Activated CD4-positive, alpha-beta T cell treated with anti-CD3 and anti-CD28 coated beads, Interleukin-2, amount 10 ng/mL, durations not matched to agents 24 days and 14 days (primary cell): Measurements from ENCODE around the gene CST3. TPM values are rescaled to one million over a fixed set of nuclear protein-coding genes. Genes with fewer than 3 reads are reported as not detected.

ENCODE experiments used
- DNase-seq: peaks from one replicate; pipeline ENCODE4 v3.0.0; 2022
- H3K27ac Mint-ChIP-seq: one replicate; pipeline ENCODE4 v1.8.0; 2022; ENCODE audit warnings: mild to moderate bottlenecking, mixed read lengths
- H3K27me3 Mint-ChIP-seq: one replicate; pipeline ENCODE4 v1.8.0; 2022; ENCODE audit warnings: mixed read lengths
- H3K36me3 Mint-ChIP-seq: one replicate; pipeline ENCODE4 v1.8.0; 2022; ENCODE audit warnings: low read depth, mild to moderate bottlenecking, mixed read lengths
- H3K4me1 Mint-ChIP-seq: one replicate; pipeline ENCODE4 v1.8.0; 2021; ENCODE audit warnings: mixed read lengths
- H3K4me3 Mint-ChIP-seq: one replicate; pipeline ENCODE4 v1.8.0; 2022; ENCODE audit warnings: mild to moderate bottlenecking, moderate library complexity, mixed read lengths
- H3K9me3 Mint-ChIP-seq: one replicate; pipeline ENCODE4 v1.8.0; 2021; ENCODE audit warnings: mixed read lengths
- intact Hi-C: fragments of 100-400 bp; cut with micrococcal nuclease; formaldehyde crosslinking; loops from one replicate; pipeline ENCODE4 v1.15.1; 2023
- total RNA-seq: library from RNA; stranded (reverse); gene quantifications from 2 replicates; pipeline ENCODE4 v1.2.3, GENCODE V29; 2022

Gene CST3
- total RNA-seq, 1 donor from 2014 or later = 0.72 TPM

DNA sequence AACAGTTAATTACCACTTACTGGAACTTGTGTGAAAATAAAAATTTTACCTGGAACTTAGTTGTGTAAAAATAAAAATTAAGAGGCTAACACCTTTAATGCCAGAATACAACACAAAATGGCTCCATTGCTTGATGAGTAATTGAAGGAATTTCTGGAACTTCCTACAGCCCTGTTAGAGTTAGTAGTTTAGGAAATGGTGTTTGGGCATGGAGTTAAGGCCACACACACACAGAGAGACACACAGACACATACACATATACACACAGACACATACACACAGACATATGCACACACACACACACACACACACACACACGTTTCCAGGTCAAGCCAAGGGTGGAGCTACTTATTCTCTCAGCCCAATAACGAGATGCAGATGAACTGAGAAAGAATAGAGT, 20.6 kb upstream of the CST3 start:
- no peaks in the 10 kb centered on the region for H3K4me1 Mint-ChIP-seq
- H3K4me3 Mint-ChIP-seq = no peak overlapping the region
- no peaks in the 10 kb centered on the region for H3K36me3 Mint-ChIP-seq

DNA sequence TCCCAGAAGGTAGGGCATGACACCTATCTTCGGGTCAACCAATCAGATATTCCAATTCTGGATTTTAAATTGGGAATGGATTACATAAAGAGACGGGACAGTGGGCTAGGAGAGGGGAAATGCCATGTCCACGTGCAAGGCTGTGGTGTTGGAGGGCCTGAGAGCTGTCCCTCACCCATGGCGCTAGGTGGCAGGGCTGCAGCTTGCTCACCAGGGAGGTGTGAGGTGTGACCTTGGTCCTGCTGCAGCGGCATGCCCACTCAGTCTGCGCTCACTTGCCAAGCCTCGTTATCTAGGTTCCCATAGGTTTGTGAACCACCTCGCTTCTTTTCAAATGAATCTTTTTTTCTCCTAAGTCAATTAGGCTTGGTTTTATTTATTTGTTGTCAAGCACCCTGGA, 19.4 kb upstream of the CST3 start:
- no peak overlapping the region for H3K27ac Mint-ChIP-seq
- no peak overlapping the region for H3K4me3 Mint-ChIP-seq
- no peak for DNase-seq
- H3K4me1 Mint-ChIP-seq = no peaks in the 10 kb centered on the region
- no peaks in the 10 kb centered on the region for H3K36me3 Mint-ChIP-seq
- H3K9me3 Mint-ChIP-seq = no peaks in the 10 kb centered on the region
- intact Hi-C loops = no loop called here
- H3K27me3 Mint-ChIP-seq = peaks cover 18% of the 10 kb centered on the region

More for the DNA sequence above, 20.6 kb upstream of the CST3 start:
- no peak overlapping the region for H3K27ac Mint-ChIP-seq
- H3K27me3 Mint-ChIP-seq = peaks cover 17% of the 10 kb centered on the region
- no peaks in the 10 kb centered on the region for H3K9me3 Mint-ChIP-seq
- DNase-seq = no peak
- intact Hi-C loops = no loop called here

DNA sequence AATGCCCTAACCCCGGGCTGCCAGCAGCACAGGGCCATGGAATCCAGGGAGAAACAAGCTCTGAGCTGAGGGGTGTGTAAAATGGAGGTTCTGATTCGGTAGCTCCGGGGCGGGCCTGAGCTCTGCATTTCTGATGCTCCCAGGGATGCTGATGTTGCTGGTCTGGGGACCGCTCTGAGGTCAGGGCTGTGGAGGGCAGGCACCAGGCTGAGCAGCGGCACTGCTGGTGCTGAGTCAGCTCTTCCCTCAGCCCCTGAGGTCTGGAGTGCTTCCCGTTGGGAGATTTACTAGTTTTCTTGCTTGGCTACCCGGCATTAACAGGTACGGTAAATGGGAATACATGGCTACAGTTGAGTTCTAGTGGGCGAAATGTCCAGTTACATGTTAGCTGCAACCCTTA, 18.6 kb upstream of the CST3 start:
- Mint-ChIP-seq H3K36me3 (no peaks in the 10 kb centered on the region), H3K4me1 (no peaks in the 10 kb centered on the region), H3K27me3 (peaks cover 18% of the 10 kb centered on the region), H3K27ac (no peak overlapping the region), H3K4me3 (no peak overlapping the region), H3K9me3 (no peaks in the 10 kb centered on the region)
- intact Hi-C loops = no loop called here
- DNase-seq = no peak

DNA sequence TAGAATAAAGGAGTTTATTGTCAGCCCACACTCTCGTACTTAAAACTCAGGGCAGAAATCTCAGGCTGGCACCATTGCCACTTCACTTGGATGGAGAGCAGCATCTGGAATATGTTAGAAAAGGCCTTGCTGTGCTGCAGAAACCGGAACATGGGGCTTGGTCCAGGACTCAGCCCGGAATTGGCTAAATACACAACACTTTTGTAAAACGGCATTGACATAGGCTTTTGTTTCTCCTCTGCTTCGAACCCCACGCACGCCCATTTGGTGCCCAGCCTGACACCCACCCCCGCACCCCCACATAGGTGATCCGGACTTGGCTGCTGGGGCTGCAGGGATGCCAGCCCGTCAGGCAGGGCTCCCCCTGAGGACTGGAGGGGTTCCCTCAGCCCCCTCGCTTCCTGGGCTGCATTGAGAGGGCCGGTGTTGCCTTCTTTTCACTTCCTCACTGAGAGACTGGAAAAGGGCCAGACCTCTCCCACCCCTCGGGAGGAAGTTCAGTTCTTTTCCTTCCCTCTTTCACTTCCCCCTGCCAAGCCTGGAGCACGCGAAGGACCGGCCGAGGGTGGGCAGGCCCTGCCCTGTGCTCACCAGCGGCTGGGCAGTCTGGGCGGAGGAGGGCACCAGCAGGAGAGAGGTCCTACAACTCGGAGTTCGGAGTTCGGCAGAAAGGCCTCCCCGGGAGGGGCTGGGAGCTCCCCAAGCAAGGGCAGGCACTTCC, 17.9 kb upstream of the CST3 start:
- Mint-ChIP-seq H3K4me3 (no peak overlapping the region), H3K27me3 (peaks cover 18% of the 10 kb centered on the region), H3K27ac (no peak overlapping the region), H3K36me3 (no peaks in the 10 kb centered on the region), H3K9me3 (no peaks in the 10 kb centered on the region), H3K4me1 (no peaks in the 10 kb centered on the region)
- no peak for DNase-seq
- intact Hi-C loops = no loop called here

DNA sequence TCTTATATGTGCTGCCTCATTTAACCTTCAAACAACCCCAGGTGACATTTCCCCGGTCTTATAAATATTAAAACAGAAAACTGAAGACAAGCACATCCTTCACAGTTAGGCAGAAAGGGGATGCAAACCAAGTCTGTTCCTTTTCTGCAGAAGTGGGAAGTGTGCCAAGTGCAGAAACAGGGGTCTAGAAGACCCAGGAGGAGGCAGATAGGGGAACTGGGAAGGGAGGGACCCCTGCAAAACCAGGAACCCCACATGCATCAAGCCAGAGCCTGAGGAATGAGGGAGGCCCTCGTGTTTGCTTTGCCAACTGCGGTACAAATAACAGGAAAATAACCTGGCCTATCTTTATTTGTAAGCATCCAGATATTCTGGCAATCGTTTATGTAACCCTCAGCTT, 17.0 kb upstream of the CST3 start:
- no peak overlapping the region for H3K4me3 Mint-ChIP-seq
- no peaks in the 10 kb centered on the region for H3K9me3 Mint-ChIP-seq
- H3K36me3 Mint-ChIP-seq = no peaks in the 10 kb centered on the region
- no peaks in the 10 kb centered on the region for H3K4me1 Mint-ChIP-seq
- intact Hi-C loops = no loop called here
- H3K27me3 Mint-ChIP-seq = peaks cover 18% of the 10 kb centered on the region
- H3K27ac Mint-ChIP-seq = no peak overlapping the region
- DNase-seq = no peak

DNA sequence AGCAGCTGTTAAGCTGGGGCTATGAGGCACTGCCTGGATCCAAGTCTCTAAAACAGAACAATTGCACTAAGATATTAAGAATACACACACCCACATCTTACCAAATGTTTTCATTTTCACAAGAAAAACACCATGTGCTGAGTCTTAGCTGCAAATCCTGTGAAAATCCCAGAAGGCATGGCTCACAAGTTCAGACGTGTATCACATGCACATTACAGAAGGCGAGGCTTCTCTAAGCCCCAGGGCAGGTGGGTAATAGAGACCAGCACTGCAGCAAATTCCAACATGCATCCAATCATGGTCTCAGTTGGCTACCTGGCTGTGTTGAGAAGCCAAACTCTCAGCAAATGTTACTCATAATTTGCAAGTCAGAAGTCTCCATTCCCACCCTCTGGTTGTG, 16.2 kb upstream of the CST3 start:
- Mint-ChIP-seq H3K9me3 (no peaks in the 10 kb centered on the region), H3K4me3 (no peak overlapping the region), H3K27ac (no peak overlapping the region), H3K4me1 (no peaks in the 10 kb centered on the region), H3K36me3 (no peaks in the 10 kb centered on the region), H3K27me3 (peaks cover 18% of the 10 kb centered on the region)
- intact Hi-C loops = no loop called here
- DNase-seq = no peak

DNA sequence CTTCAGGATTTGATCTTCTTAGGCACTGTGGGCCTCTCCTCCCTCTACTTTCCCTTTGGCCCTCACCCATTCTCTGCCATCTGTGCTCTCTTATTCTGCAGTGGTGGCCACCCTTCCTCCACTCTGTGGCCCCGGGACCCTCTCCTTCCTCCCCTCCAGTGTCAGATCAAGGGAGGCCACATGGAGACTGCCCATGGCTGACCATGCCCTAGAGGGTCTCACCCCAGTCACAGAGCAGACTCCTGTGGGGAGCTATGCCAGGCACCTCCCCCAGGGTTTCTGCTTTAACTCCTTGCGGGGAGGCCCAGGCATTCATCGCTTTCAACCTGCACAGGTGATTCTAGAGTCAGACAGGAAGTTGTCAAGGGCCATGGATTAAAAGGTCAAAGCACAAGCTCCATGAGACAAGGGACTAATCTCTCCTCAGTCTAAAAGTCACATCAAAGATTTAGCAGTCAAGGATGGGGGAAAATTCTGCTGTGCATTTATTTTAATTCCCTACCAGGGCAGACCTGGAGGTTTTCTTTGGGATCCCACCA, 15.7 kb upstream of the CST3 start:
- H3K27me3 Mint-ChIP-seq = peaks cover 18% of the 10 kb centered on the region
- no peaks in the 10 kb centered on the region for H3K36me3 Mint-ChIP-seq
- H3K4me1 Mint-ChIP-seq = no peaks in the 10 kb centered on the region
- intact Hi-C loops = no loop called here
- no peak for DNase-seq
- no peaks in the 10 kb centered on the region for H3K9me3 Mint-ChIP-seq
- no peak overlapping the region for H3K4me3 Mint-ChIP-seq
- H3K27ac Mint-ChIP-seq = no peak overlapping the region

DNA sequence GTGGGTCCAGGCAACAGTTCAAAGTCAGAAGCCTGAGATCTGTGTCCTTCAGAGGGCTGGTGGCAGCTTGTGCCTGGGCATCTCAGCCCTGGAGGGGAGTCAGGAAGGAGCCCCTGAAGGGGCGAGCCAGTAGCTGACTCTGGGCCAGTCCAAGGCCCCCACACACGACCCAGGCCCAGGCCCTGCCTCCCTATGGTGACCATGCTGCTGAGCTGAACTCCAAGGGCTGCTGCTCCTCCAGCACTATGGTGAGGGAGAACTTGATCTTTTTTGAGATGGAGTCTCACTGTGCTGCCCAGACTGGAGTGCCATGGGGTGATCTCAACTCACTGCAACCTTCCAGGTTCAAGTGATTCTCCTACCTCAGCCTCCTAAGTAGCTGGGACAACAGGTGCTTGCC, 15.2 kb upstream of the CST3 start:
- no peaks in the 10 kb centered on the region for H3K4me1 Mint-ChIP-seq
- H3K27ac Mint-ChIP-seq = no peak overlapping the region
- peaks cover 18% of the 10 kb centered on the region for H3K27me3 Mint-ChIP-seq
- H3K4me3 Mint-ChIP-seq = no peak overlapping the region
- no peak for DNase-seq
- no peaks in the 10 kb centered on the region for H3K36me3 Mint-ChIP-seq
- intact Hi-C loops = no loop called here
- H3K9me3 Mint-ChIP-seq = no peaks in the 10 kb centered on the region

DNA sequence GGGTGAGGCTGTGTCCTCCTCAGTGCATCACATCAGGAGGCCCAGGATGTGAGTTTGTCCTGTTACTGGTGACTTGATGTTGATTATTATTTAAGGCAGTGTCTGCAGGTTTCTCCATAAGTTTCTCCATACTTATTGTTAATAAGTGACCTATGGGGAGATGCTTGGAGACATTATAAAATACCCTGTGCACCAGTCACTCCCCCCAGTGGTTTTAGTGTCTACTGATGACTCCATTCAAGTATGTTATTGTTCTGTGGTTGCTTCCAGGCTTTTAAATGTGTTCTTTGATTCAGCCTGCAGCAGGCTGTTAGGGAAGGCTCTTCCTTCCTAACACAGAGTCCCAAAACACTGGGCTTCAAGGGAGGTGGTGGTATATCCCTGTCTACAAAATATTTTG, 14.6 kb upstream of the CST3 start:
- H3K4me3 Mint-ChIP-seq = no peak overlapping the region
- H3K27me3 Mint-ChIP-seq = peaks cover 18% of the 10 kb centered on the region
- no peaks in the 10 kb centered on the region for H3K4me1 Mint-ChIP-seq
- no peaks in the 10 kb centered on the region for H3K9me3 Mint-ChIP-seq
- H3K27ac Mint-ChIP-seq = no peak overlapping the region
- no peaks in the 10 kb centered on the region for H3K36me3 Mint-ChIP-seq
- no peak for DNase-seq
- intact Hi-C loops = no loop called here

DNA sequence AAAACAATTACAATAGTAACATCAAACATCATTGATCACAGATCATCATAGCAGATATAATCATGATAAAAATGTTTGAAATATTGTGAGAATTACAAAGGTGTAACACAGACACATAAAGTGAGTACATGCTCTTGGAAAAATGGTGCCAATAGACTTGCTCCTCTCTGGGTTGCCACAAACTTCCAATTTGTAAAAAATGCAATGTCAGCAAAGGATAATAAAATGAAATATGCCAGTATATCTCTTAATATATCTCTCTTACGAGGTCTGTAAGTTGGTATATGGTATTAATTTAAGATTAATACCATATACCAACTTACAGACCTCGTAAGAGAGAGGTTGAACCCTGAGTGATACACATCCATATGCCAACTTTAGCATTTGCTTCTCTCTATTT, 13.4 kb upstream of the CST3 start:
- peaks cover 15% of the 10 kb centered on the region for H3K27me3 Mint-ChIP-seq
- no peak overlapping the region for H3K4me3 Mint-ChIP-seq
- no peaks in the 10 kb centered on the region for H3K9me3 Mint-ChIP-seq
- no peaks in the 10 kb centered on the region for H3K36me3 Mint-ChIP-seq
- DNase-seq = no peak
- intact Hi-C loops = no loop called here
- no peaks in the 10 kb centered on the region for H3K4me1 Mint-ChIP-seq
- H3K27ac Mint-ChIP-seq = no peak overlapping the region

DNA sequence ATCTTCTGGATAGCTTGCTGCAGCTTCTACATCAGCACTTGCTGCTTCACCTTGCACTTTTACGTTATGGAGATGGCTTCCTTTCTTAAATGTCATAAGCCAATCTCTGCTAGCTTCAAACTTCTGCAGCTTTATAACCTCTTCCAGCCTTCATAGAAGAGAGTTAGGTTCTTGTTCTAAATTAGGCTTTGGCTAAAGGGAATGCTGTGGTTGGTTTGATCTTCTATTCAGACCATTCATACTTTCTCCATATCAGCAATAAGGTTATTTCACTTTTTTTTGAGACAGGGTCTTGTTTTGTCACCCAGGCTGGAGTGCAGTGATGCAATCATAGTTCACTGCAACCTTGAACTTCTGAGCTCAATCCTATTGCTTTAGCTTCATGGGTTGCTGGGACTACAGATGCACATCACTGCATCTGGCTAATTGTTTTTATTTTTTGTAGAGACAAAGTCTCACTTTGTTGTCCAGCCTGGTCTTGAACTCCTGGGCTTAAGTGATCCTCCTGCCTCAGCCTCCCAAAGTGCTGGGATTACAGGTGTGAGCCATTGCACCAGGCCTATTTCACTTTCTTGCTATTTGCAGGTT, 12.2 kb upstream of the CST3 start:
- intact Hi-C loops = no loop called here
- Mint-ChIP-seq H3K4me1 (no peaks in the 10 kb centered on the region), H3K36me3 (no peaks in the 10 kb centered on the region), H3K4me3 (no peak overlapping the region), H3K9me3 (no peaks in the 10 kb centered on the region), H3K27ac (no peak overlapping the region), H3K27me3 (peaks cover 9% of the 10 kb centered on the region)
- no peak for DNase-seq

DNA sequence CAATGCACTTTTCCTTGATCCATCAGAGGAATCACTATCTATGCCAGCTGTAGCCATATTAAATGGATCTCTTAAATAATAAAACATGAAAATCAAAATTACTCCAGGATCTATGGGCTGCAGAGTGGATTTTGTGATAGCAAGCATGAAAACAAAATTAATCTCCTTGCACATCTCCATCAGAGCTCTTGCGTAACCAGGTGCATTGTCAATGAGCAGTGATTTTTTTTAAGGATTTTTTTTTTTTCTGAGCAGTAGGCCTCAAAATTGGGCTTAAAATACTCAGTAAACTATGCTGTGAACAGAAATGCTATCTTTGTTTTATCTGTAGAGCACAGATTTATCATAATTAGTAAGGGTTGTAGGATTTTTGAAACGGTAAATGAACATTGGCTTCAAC, 11.5 kb upstream of the CST3 start:
- intact Hi-C loops = no loop called here

DNA sequence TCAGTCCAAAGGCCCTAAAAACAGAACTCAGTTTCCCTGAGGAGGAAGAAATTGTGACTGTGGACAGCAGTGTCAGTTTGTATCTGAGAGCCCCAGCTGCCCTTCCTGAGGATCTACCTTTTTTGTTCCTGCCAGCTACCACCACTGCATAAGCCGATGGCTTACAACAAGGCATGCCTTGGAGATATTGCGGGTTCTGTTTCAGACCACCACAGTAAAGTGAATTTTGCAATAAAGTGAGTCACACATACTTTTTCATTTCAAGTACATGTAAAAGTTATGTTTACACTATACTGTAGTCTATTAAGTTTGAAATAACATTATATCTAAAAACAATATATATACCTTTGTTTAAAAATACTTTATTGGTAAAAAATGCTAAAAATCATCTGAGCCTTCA, 9.6 kb upstream of the CST3 start:
- no peaks in the 10 kb centered on the region for H3K36me3 Mint-ChIP-seq
- intact Hi-C loops = no loop called here
- H3K27ac Mint-ChIP-seq = no peak overlapping the region
- H3K9me3 Mint-ChIP-seq = no peaks in the 10 kb centered on the region
- no peak for DNase-seq
- no peak overlapping the region for H3K4me3 Mint-ChIP-seq
- H3K27me3 Mint-ChIP-seq = no peaks in the 10 kb centered on the region
- H3K4me1 Mint-ChIP-seq = no peaks in the 10 kb centered on the region

More for the DNA sequence above, 11.5 kb upstream of the CST3 start:
- no peaks in the 10 kb centered on the region for H3K9me3 Mint-ChIP-seq
- no peak overlapping the region for H3K27ac Mint-ChIP-seq
- no peaks in the 10 kb centered on the region for H3K36me3 Mint-ChIP-seq
- peaks cover 3% of the 10 kb centered on the region for H3K27me3 Mint-ChIP-seq
- H3K4me1 Mint-ChIP-seq = no peaks in the 10 kb centered on the region
- H3K4me3 Mint-ChIP-seq = no peak overlapping the region
- DNase-seq = no peak

DNA sequence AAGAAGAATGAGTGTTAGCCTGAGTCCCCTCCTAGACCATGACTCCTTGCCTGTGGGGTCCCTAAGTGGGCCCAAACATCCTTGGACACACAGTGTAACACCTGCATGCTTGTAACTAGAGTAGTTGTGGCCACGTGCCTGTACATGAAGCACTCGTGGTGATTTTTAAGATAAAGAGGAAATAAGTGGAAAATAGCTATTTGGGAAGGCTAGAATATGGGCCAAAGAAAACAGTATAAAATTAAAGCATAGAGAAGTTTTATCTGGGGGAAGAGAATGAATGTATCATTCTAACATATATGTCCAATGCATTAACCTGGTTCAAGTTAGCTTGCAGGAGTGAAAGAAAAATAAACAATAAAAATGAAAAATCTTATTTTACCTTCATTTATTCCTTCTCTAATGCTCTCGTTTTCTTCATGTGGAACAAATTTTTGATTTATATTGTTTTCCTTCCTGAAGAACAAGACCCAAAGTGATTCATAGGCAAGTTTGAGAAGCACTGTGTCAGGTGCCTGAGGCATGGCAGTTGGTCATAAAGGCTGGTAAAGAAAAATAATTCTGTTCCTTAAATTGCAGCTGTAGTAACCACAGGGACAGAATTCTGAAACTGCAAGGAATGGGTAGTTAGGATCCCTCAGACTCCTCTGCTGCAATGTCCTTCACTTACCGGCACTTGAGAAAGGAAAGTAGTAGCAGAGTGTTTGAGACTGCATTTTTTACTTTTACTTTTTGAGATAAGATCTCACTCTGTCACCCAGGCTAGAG, 8.5 kb upstream of the CST3 start:
- DNase-seq = no peak
- Mint-ChIP-seq H3K27me3 (no peaks in the 10 kb centered on the region), H3K4me3 (no peak overlapping the region), H3K27ac (no peak overlapping the region), H3K4me1 (no peaks in the 10 kb centered on the region), H3K36me3 (no peaks in the 10 kb centered on the region), H3K9me3 (no peaks in the 10 kb centered on the region)
- intact Hi-C loops = no loop called here
